Activated CD4-positive, alpha-beta T cell treated with anti-CD3 and anti-CD28 coated beads, Interleukin-2, amount 50 U/mL, for 48 hours (primary cell): ENCODE results near the gene LRRC10B.
A peak's percentile ranks its signal among the peaks of the same experiment; 100 is the strongest.
"Not testable (repeated sequence)": the region's sequence is repeated elsewhere in the genome, so short reads cannot be mapped to it uniquely, and the experiment has no call there.

Experiments
- DNase-seq, 2 experiments: peaks; one replicate each; pipeline ENCODE4 v3.0.0-alpha.2; 2020

LRRC10B gene

DNA sequence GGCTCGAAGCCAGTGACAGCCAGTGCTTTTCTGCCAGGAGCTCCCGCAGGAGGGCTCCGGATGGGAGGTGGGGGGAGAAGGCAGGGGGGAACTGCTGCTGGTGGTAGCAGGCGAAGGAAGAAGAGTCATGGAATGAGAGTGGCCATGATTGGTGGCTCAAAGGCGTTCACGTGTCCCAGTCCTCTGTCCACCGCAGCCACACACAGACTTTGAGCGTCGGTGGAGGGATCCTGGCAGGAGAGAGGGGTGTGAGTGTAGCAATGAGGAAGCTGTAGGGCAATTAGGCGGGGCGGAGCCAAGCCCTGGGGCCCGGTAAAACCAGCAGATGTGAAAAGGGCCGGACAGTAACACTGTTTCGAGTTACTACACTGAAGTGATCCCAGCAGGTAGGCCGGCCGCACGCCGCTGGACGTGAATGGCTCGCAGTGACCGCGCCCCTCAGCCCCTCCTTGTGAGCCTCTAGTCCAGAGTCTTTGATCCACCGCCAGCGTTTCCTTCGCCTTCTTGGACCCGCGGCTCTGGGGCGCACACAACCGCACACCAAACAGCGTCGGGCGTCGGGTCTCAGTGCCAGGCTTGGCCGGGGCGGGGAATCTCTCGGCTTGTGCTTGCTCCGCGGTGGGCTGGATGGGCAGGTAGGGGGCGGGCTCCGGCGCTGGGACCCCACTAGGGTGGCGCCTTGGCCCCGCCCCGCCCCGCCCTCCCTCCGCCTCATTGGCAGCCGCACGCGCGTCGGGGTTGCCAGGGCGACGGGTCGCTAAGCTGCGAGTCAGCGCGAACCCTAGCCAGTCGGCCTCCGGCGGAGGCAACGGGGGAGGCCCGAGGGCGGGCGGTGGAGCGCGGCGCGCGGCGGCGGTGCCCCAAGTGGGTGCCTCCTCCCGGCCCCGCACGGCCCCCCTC lies at the start of gene LRRC10B:
TSS of gene LRRC10B (plus strand) at position 788 of the 900 bp plus-strand sequence. CDS start 250 bp downstream, outside the sequence.
- DNase-seq: peak; percentile 40 to 54

DNA sequence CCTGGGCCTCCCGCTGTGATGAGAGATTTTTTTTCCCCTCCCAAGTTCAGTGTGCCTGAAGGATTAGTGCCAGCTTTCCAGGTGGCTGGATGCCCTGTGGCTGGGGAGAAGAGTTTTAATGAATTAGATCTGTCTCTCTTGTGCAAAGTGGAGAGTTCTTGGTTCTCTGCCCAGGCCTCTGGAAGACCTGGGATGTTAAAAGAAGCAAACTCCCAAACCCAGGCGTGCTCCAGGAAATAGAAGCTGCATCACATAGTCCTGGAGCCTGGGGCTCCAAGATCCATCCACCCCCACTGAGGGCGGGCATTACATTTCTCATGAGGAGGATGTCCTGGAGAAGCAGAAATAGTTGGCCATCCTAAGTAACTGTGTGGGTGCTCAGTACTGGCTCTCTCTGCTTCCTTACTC lies 48.1 kb upstream of the LRRC10B start:
- DNase-seq: no peak

DNA sequence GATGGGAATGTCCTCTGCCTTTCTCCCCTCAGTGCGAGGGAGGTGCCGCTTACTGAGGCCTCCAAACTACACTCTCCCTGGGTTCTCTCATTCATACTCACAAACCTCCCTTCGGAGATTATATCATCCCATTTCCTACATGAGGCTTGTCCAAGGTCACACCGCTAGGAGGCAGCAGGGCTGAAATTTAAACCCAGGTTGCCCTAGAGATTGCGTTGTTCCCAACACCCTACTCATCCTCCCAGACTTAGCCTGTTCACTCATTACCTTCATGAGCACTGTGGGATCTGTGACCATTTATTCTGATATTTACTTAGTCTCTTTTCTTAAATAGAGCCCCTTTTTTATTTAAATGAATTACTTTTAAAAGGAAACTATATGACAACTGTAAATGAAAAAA lies 47.6 kb upstream of the LRRC10B start:
- no peak for DNase-seq

DNA sequence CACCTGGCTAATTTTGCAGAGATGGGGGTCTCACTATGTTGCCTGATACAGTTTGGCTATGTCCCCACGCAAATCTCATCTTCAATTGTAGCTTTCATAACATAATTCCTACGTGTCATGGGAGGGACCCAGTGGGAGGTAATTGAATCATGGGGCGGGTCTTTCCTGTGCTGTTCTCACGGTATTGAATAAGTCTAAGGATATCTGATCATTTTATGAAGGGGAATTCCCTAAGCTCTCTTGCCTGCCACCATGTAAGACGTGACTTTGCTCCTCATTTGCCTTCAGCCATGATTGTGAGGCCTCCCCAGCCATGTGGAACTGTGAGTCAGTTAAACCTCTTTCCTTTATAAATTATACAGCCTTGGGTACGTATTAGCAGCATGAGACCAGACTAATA lies 40.9 kb upstream of the LRRC10B start:
- DNase-seq: not testable (repeated sequence)

DNA sequence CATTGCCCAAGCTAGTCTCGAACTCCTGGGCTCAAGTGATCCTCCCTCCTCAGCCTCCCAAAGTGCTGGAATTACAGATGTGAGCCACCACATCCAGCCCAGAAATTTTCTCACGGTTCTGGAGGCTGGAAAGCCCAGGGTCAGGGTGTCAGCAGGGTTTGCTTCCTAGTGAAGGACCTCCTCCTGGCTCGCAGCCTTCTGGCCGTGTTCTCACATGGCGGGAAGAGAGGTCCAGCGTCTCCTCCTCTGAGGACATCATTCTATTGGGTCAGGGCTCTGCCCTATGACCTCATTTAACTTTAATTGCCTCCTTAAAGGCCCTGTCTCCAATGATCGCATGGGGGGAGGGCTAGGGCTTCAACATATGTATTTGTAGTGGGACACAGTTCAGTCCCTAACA lies 40.5 kb upstream of the LRRC10B start:
- DNase-seq: no peak

DNA sequence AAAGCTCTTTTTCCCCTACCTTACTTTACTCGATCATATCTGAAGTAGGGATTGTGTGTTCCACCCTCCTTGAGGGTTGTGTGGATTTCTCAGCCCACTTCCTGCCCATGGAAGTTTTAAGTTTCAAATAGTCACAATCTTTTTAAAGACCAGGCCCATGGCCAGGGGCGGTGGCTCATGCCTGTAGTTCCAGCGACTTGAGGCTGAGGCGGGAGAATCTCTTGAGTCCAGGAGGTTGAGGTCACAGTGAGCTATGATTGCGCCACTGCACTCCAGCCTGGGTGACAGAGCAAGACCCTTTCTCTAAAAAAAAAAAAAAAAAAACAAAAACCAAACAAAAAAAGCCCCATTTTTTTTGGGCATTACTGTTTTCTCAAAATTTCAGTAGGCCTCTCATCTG lies 36.3 kb upstream of the LRRC10B start:
- DNase-seq: no peak

DNA sequence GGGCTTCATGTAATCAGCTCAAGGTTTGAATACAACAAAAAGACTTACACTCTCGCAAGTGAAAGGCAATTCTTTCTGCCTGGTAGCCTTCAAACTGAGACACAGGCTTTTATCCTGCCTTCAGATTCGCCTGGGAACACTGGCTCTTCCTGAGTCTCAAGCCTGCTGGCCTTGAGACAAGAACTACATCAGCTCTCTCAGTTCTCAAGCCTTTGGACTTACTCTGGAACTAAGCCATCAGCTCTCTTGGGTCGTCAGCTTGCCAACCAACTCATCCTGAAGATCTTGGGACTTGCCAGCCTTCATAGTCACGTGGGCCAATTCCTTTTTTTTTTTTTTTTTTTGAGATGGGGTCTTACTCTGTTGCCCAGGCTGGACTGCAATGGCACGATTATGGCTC lies 35.7 kb upstream of the LRRC10B start:
- DNase-seq: no peak

DNA sequence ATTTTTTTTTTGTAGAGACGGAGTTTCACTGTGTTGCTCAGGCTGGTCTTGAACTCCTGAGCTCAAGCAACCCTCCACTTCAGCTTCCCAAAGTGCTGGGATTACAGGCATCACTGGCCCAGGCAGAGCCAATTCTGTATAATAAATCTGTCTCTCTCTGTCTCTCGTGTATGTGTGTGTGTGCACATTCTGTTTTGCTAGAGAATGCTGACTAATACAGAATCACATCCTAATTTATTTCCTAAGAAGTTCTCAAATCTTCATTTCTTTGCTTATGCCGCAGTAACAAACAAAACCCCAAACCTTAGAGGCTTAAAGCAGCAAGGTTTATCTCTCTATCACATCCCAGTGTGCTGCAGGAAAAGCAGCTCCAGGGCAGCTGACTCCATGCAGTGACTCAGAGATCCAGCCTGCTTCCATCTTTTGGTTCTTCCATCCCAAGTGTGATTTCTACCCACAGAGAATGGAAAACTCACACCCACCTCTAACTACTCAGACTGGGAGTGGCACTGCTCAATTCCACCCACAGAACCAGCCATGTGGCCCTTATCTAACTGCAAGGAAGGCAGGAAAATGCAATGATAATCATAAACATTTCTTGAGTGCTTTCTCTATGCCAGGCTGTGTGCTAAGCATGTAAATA lies 35.1 kb upstream of the LRRC10B start:
- no peak for DNase-seq

DNA sequence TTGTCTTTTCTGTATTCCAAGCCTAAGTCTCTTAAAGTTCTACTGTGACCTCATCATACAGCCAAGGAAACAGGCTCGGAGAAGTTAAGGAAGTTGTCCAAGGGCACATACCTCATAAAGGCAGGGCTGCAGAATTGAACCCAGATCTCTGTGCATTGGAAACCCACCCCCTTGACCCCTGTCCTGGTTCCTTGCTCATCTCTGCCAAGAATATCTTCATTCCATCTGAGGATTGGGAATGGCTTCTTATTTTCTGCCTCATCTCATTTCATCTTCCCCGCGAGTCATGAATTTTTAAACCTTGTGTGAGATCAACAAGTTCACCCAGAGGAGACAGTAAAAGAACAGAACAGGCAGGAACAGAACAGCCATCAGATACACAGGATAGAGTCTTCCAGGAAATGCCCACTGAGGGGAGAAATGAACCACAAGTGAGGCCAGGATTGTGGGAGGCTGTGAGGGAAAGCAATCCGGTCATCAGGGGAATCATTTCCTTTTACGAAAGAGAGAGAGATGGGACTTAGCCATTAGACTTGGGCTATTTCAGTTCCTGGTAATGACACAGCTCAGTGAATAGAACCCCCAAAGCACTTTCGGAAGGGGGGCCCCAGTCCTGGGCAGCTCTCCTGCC lies 34.4 kb upstream of the LRRC10B start:
- no peak for DNase-seq

DNA sequence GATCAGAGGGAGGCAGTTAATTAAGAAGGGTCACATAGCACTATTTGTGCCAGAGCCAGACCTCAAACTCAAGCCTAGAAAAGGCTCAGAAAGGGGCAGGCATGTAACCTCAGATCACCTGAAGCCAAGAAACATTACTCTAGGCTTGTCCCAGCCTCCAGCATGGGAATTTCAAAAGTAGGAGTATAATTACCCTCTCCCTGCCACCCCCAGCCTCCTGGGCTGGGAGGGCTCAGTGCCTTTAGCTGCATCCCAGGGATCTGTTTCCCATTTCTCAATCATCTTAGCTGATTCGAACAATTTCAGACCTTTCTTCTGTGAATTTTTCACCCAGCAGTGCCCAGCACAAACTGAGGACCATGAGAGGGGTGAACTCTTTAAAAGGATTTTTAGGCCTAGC lies 33.1 kb upstream of the LRRC10B start:
- DNase-seq: no peak

DNA sequence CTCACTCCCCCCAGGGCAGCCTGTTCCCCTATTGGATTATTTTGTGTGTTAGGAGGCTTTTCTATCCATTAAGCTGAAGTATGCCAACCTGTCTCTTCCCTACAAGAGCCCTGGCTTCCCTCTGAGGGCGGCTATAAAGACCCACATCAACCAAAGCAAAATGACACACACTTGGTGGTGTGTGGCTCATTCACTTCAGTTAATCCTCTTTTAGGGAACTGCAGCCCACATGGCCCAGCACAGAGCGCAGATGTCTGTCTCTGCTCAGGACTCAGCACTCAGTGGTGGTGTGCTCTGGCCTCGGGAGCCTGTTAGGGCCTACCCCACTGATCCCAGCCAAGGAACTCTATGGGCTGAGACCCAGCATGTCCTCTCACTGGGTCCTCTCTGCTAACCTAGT lies 32.2 kb upstream of the LRRC10B start:
- DNase-seq: no peak

DNA sequence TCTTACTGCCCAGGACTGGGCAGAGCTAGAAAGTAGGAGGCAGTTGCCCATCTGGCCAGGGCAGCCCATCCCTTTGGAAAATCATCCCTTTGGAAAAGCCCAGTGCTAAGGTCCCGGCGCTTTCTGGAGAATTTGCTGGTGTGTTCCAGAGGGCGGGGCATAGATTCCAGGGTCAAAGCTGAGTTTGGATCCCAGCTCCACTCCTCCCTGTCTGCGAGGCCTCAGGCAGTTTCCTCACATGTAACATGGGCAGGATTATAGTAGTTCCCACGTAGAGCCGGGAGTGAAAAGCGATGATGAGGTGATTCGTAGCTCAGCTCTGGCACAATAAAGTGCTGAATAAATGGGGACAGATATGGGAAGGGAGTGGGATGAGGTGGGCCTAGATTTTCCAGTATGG lies 31.4 kb upstream of the LRRC10B start:
- DNase-seq: no peak

DNA sequence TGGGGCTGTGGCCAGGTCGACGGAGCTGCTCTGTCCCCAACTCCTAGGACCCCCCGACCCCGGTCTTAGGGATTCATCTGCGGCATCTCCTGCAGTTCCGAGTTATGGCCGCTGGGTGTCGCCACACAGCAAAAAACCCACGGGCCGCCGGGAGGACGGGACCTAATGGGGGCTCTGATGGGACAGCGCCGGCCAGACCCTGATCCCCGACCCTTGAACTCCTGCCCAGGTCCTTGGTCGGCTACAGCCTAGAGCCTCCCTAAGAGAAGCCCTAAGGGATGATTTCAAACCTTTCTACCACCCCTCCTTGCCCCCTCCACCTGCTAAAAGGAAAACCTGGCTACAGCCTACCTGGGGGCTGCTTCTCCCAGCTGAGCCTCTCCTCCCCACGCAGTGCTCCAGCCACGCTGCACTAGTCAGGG lies 30.8 kb upstream of the LRRC10B start:
- DNase-seq: peak; percentile 58 to 65

DNA sequence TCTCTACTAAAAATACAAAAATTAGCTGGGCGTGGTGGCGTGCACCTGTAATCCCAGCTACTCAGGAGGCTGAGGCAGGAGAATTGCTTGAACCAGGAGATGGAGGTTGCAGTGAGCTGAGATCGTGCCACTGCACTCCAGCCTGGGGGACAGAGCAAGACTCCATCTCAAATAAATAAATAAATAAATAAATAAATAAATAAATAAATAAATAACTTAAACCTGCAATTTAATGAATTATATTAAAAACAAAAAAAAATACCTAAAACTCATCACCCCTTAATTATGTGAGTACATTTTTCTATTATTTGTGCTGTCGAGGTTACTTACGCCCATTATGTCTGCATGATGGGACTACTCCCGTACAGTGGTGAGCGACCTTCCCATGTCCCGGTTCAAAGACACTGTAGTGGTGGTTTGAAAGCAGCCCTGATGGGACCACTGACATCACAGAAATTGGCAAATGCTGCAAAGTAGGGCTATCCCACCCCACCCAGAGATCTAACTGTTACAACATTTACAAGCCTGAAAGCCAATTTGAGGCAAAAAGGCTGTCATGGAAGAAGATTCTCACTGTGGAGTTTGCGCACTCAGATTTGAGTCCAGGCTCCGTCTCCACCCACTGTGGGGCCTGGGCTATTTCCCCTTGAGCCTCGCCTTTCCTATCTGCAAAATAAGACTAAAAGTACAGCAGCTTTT lies 29.0 kb upstream of the LRRC10B start:
- not testable (repeated sequence) for DNase-seq

DNA sequence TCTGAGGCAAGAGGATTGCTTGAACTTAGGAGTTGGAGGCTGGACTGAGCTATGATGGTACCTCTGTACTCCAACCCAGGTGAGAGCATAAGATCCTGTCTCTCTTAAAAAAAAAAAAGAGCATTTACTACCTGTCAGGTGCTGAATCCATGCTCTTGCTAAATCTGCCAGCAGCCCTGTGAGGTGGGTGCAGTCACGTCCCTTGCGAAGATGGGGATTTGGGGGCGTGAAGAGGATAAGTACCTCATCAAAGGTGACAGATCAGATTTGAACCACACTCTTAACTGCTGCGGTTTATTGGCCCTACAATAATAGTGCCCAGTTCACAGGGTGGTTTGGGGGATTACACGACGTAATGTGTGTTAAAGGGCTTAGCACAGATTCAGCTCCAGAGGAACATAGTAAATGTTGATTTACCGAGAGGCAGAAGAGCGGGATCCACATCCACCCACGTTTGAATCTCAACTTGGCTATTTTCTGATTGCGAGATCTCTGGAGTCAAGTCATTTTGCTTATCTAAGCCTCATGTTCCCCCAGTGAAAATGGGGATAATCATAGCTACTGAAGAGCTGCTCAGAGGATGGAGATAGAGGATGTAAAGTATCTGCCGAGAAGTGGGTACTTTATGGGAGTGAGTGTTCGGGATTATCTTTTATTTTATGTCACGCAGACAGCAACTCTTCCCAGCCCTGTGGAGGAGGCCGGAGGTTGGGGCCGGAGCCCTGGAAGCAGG lies 28.1 kb upstream of the LRRC10B start:
- no peak for DNase-seq

DNA sequence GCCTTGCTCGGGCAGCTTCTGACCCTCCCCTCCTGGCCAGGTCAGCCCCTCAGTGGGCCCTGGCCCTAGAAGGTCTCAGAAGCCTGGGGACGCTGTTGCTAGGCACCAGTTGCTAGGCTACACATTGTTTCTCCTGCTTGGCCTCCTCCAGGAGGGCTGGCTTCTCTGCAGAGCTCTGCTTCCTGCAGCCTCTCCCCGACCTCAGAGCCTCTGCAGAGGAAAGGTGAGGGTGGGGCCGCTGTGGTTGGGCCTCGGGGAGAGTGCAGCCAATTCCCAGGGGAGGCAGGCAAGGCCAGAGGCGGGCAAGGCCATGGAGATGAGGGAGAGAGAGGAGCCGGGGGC lies 27.6 kb upstream of the LRRC10B start:
- no peak for DNase-seq

DNA sequence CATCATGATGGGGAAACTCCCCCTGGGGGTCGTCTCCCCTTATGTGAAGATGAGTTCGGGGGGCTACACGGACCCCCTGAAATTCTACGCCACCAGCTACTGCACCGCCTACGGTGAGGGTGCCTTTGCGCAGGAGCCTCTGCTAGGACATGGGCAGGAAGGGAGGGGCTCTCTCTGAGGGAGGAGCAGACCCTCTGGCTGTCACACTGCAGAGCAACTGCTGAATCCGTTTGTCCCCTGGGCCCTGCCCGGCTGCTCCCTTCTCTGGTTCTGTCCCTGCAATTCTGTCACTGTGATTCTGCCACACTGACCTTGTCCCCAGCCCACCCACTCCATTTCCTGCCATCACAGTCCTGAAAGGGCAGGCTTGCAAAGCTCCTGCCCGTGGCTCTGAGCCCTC lies 26.7 kb upstream of the LRRC10B start:
- no peak for DNase-seq

DNA sequence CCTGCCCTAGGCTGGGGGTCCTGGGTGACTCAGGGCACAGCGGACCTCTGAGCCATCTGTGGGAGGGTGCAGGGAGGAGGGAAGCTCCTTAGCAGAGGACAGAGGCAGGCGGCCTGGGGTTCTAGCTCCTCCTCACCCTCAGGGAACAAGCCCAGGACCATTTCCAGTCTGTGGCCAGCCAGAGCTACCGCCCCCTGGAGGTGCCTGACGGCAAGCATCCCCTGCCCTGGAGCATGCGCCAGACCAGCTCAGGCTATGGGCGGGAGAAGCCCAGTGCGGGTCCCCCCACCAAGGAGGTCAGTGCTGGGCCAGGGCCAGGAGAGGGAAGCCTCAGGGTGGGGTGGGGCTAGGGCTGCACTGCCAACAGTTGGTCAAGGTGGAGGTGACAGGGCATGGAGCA lies 26.0 kb upstream of the LRRC10B start:
- peak; percentile 46 to 49 for DNase-seq

DNA sequence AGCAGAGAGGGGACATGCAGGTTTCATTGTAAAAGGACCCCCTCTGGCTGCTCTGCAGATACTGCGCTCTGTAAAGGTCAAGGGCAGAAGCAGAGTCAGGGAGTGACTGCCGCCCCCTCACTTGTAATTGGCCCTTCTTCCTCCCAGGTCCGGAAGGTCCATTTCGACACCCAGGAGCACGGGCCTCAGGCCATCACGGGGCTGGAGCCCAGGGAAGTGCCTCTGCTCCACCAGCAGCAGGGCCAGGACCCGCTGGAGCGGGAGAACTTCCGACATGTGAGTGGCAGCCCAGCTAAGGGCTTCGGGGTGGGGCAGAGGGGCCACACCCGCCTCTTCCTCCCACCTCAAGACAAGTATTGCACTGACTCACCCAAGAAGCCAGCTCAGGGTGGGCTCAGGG lies 24.0 kb upstream of the LRRC10B start:
- no peak for DNase-seq

DNA sequence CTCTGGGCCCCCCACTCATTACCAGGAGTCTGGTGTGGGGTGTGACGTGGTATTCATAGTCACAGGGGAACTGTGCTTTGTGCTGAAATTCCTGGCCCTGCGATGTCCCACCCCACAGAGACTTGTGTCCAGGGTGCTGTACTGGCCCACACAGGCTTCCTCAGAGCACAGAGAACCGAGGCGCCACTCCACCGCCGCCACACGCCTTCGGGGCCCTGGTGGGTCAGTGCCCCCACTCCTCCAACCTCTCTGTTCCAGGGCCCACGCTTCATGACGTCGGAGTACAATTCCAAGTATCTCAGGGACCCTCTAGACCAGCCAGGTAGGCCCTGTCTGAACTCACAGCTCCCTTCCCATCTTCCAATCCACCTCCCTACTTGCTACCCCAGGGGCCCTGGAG lies 23.5 kb upstream of the LRRC10B start:
- DNase-seq: no peak

DNA sequence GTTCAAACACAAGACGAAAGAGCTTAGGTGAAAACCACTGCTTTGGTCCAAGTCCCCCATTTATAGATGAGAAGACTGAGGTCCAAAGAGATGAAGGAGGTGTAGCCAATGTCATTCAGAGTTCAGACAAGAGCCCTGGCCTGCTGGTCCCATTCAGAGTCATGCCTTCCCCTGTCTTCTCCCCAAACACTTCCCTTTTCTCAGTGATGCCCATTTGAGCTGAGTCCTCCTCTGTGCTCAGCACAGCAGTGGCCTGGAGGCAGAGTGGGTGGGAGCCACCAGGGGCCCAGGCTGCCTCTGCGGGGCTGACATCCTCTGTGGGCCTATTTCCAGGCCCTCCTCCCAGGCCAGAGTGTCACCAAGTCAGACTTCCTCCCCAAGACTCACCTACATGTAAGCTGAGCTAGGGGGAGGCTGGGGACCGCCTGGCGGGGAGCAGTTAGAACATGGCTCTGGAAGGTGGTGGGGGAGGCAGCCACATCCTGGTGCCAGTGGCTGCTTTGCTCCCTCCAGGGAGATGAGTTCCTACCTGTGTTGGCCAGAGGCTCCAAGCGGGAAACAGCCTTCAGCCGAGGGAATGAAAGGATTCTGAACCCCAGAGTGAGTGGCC lies 22.4 kb upstream of the LRRC10B start:
- no peak for DNase-seq

DNA sequence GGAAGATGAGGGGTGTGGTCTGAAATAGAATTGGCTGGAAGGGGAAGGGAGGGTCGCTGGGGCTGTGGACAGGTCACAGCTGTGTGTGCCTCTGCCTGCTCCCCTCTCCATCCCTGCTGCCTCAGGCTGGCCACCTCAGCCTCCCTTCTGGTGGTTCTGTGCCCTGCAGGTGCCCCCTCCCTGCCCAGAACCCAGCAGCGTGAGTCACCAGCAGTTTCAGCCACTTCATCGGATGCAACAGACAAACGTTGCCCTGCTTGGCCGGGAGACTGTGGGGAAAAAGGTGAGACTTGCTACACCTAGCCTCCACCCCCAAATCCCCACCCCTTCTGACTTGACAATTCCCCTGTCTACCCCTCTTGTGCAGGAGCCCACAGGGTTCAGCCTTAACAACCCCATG lies 21.8 kb upstream of the LRRC10B start:
- DNase-seq: no peak
